ENCODE results near the gene CACNA1D.

CACNA1D gene

GRCh38 chr3:53696401-53697172, 202.2 kb downstream of the CACNA1D start:
- H3K27ac ChIP-seq = no peak overlapping the region
- TF ChIP-seq ZFX (IDR thresholded peaks at IDR 0.05) (no peak), CTCF (conservative IDR thresholded peaks at IDR 0.05) (no peak)

- TF ChIP-seq ZFX (IDR thresholded peaks at IDR 0.05) = no peak
- TF ChIP-seq CTCF (conservative IDR thresholded peaks at IDR 0.05) = no peak
- no peak overlapping the region for H3K27ac ChIP-seq
Observed at GRCh38 chr3:53700441-53700840, 206.0 kb downstream of the CACNA1D start.

GRCh38 chr3:53702776-53703530, 208.5 kb downstream of the CACNA1D start:
- TF ChIP-seq CTCF (conservative IDR thresholded peaks at IDR 0.05) (no peak), ZFX (IDR thresholded peaks at IDR 0.05) (no peak)
- no peak overlapping the region for H3K27ac ChIP-seq

- no peak for TF ChIP-seq ZFX (IDR thresholded peaks at IDR 0.05)
- no peak for TF ChIP-seq CTCF (conservative IDR thresholded peaks at IDR 0.05)
- H3K27ac ChIP-seq = no peak overlapping the region
Observed at GRCh38 chr3:53703630-53704362, 209.4 kb downstream of the CACNA1D start.

GRCh38 chr3:53704363-53704725, 209.9 kb downstream of the CACNA1D start:
- no peak for TF ChIP-seq CTCF (conservative IDR thresholded peaks at IDR 0.05)
- TF ChIP-seq ZFX (IDR thresholded peaks at IDR 0.05) = no peak
- H3K27ac ChIP-seq = no peak overlapping the region

- no peak overlapping the region for H3K27ac ChIP-seq
- TF ChIP-seq ZFX (IDR thresholded peaks at IDR 0.05) (no peak), CTCF (conservative IDR thresholded peaks at IDR 0.05) (no peak)
Observed at GRCh38 chr3:53705024-53705745, 210.8 kb downstream of the CACNA1D start.

All from C4-2B (cell line).